HepG2 (cell line): ENCODE data around the gene PSMA3.

ENCODE experiments used
- FOXK2 ChIP-seq: fragments of 450-650 bp; IDR thresholded peaks from 2 replicates; pipeline ENCODE4 v1.6.1; 2016
- NFIC ChIP-seq: IDR thresholded peaks from 2 replicates; pipeline ENCODE4 v1.6.1; 2012; ENCODE audit warnings: mild to moderate bottlenecking, low read length, inconsistent platforms
- POLR2A ChIP-seq, 2 experiments: IDR thresholded peaks; 2 replicates each; pipeline ENCODE4 v1.6.1; 2011; ENCODE audit warnings: low read depth in 2 of 2, low read length in 2 of 2, mild to moderate bottlenecking in 1 of 2, moderate library complexity in 1 of 2; ENCODE audit not compliant: insufficient read depth in 1 of 2
- RXRA ChIP-seq: sonication (generic); formaldehyde crosslinking; IDR thresholded peaks from 2 replicates; pipeline ENCODE4 v1.5.1; 2020; ENCODE audit warnings: missing genetic modification reagents
- ZC3H4 ChIP-seq: sonication (generic); formaldehyde crosslinking; IDR thresholded peaks from 2 replicates; pipeline ENCODE4 v1.4.0; 2020; ENCODE audit warnings: missing genetic modification reagents, borderline replicate concordance
- ZNF768 ChIP-seq: sonication (generic); formaldehyde crosslinking; IDR thresholded peaks from 2 replicates; pipeline ENCODE4 v1.4.0; 2020; ENCODE audit warnings: missing genetic modification reagents
- ZZZ3 ChIP-seq: sonication (generic); formaldehyde crosslinking; IDR thresholded peaks from 2 replicates; pipeline ENCODE4 v1.4.0; 2020; ENCODE audit warnings: missing genetic modification reagents, mild to moderate bottlenecking, borderline replicate concordance
- TF ChIP-seq, protein P1 (sequence below): sonication (generic); formaldehyde crosslinking; conservative IDR thresholded peaks from 2 replicates; pipeline ENCODE4 v1.4.0; 2020; ENCODE audit warnings: missing genetic modification reagents
- TF ChIP-seq, protein P2 (sequence below): IDR thresholded peaks from 2 replicates; pipeline ENCODE4 v1.6.1; 2012; ENCODE audit warnings: low read length, improper control_type of control experiment
- TF ChIP-seq, protein P3 (sequence below): IDR thresholded peaks from 2 replicates; pipeline ENCODE4 v1.6.1; 2016; ENCODE audit warnings: low read depth, control low read depth
- TF ChIP-seq, protein P4 (sequence below): sonication (generic); formaldehyde crosslinking; IDR thresholded peaks from 2 replicates; pipeline ENCODE4 v1.5.0; 2020; ENCODE audit warnings: mild to moderate bottlenecking, missing genetic modification reagents, moderate library complexity
- TF ChIP-seq, protein P5 (sequence below): sonication (generic); formaldehyde crosslinking; IDR thresholded peaks from 2 replicates; pipeline ENCODE4 v1.4.0; 2020; ENCODE audit warnings: missing genetic modification reagents; ENCODE audit errors: not compliant biosample characterization

DNA sequence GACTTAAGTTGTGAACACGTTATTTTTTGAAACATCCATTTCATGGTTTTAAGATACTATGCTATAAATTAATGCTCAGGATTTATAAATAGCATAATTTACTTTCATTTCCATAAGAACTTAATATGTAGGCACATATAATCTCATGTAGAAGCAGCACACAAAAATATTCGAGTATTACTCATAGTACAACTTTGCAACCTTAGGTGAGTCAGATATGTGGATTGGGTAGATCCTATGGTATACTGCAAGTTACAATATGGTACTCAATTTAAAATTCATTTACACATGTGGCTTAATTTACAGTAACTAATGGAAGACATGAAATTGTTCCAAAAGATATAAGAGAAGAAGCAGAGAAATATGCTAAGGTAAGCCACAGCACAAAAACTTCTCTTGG, 26.0 kb downstream of the PSMA3 start:
- TF ChIP-seq, protein P1, sequence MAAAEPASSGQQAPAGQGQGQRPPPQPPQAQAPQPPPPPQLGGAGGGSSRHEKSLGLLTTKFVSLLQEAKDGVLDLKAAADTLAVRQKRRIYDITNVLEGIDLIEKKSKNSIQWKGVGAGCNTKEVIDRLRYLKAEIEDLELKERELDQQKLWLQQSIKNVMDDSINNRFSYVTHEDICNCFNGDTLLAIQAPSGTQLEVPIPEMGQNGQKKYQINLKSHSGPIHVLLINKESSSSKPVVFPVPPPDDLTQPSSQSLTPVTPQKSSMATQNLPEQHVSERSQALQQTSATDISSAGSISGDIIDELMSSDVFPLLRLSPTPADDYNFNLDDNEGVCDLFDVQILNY, result no peak
- TF ChIP-seq ZNF768 (CRISPR knock-in tag) (no peak), ZZZ3 (CRISPR knock-in tag) (no peak), POLR2A (IDR thresholded peaks at IDR 0.05; ENCODE audit: insufficient read depth in 1 of 2, low read depth in 2 of 2, low read length in 2 of 2) (no peak), RXRA (CRISPR knock-in tag) (no peak), ZC3H4 (CRISPR knock-in tag) (no peak), FOXK2 (no peak), NFIC (no peak)
- TF ChIP-seq, protein P2, sequence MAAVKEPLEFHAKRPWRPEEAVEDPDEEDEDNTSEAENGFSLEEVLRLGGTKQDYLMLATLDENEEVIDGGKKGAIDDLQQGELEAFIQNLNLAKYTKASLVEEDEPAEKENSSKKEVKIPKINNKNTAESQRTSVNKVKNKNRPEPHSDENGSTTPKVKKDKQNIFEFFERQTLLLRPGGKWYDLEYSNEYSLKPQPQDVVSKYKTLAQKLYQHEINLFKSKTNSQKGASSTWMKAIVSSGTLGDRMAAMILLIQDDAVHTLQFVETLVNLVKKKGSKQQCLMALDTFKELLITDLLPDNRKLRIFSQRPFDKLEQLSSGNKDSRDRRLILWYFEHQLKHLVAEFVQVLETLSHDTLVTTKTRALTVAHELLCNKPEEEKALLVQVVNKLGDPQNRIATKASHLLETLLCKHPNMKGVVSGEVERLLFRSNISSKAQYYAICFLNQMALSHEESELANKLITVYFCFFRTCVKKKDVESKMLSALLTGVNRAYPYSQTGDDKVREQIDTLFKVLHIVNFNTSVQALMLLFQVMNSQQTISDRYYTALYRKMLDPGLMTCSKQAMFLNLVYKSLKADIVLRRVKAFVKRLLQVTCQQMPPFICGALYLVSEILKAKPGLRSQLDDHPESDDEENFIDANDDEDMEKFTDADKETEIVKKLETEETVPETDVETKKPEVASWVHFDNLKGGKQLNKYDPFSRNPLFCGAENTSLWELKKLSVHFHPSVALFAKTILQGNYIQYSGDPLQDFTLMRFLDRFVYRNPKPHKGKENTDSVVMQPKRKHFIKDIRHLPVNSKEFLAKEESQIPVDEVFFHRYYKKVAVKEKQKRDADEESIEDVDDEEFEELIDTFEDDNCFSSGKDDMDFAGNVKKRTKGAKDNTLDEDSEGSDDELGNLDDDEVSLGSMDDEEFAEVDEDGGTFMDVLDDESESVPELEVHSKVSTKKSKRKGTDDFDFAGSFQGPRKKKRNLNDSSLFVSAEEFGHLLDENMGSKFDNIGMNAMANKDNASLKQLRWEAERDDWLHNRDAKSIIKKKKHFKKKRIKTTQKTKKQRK, result no peak
- TF ChIP-seq, protein P3, sequence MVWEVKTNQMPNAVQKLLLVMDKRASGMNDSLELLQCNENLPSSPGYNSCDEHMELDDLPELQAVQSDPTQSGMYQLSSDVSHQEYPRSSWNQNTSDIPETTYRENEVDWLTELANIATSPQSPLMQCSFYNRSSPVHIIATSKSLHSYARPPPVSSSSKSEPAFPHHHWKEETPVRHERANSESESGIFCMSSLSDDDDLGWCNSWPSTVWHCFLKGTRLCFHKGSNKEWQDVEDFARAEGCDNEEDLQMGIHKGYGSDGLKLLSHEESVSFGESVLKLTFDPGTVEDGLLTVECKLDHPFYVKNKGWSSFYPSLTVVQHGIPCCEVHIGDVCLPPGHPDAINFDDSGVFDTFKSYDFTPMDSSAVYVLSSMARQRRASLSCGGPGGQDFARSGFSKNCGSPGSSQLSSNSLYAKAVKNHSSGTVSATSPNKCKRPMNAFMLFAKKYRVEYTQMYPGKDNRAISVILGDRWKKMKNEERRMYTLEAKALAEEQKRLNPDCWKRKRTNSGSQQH (CRISPR knock-in tag), result no peak
- TF ChIP-seq, protein P4, sequence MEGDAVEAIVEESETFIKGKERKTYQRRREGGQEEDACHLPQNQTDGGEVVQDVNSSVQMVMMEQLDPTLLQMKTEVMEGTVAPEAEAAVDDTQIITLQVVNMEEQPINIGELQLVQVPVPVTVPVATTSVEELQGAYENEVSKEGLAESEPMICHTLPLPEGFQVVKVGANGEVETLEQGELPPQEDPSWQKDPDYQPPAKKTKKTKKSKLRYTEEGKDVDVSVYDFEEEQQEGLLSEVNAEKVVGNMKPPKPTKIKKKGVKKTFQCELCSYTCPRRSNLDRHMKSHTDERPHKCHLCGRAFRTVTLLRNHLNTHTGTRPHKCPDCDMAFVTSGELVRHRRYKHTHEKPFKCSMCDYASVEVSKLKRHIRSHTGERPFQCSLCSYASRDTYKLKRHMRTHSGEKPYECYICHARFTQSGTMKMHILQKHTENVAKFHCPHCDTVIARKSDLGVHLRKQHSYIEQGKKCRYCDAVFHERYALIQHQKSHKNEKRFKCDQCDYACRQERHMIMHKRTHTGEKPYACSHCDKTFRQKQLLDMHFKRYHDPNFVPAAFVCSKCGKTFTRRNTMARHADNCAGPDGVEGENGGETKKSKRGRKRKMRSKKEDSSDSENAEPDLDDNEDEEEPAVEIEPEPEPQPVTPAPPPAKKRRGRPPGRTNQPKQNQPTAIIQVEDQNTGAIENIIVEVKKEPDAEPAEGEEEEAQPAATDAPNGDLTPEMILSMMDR (CRISPR knock-in tag), result no peak
- TF ChIP-seq, protein P5, sequence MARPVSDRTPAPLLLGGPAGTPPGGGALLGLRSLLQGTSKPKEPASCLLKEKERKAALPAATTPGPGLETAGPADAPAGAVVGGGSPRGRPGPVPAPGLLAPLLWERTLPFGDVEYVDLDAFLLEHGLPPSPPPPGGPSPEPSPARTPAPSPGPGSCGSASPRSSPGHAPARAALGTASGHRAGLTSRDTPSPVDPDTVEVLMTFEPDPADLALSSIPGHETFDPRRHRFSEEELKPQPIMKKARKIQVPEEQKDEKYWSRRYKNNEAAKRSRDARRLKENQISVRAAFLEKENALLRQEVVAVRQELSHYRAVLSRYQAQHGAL (CRISPR knock-in tag), result no peak
